ENCODE results near the gene PADI6.

PADI6 gene

GRCh38 chr1:17381161-17381560 is 9.2 kb downstream of the PADI6 start:
- Histone ChIP-seq H3K79me2 (ENCODE audit: low read length) (no peaks in the 10 kb centered on the region), H2AFZ (ENCODE audit: low read depth, low read length) (no peak overlapping the region), H3K4me1 (ENCODE audit: low read length) (no peaks in the 10 kb centered on the region), H4K20me1 (ENCODE audit: insufficient read depth, low read length) (no peaks in the 10 kb centered on the region), H3K4me2 (ENCODE audit: low read length) (no peak overlapping the region), H3K9ac (ENCODE audit: low read length) (no peak overlapping the region), H3K27me3 (ENCODE audit: low read depth, low read length) (0 out of 2 replicates have a peak, but pooled peaks cover 4% of the 10 kb centered on the region), H3K27ac (ENCODE audit: low read length) (no peak overlapping the region), H3K4me3 (ENCODE audit: low read length) (no peak overlapping the region), H3K9me3 (ENCODE audit: insufficient read depth, low read length) (no peaks in the 10 kb centered on the region), H3K36me3 (replicated peaks; ENCODE audit: low read depth, low read length) (no peaks in the 10 kb centered on the region)
- TF ChIP-seq EZH2phosphoT487 (IDR thresholded peaks at IDR 0.05; ENCODE audit: low read depth) (no peak), CTCF (IDR thresholded peaks at IDR 0.05; ENCODE audit: low read depth, low read length) (no peak)

- Histone ChIP-seq H3K27ac (ENCODE audit: low read length) (no peak overlapping the region), H3K36me3 (replicated peaks; ENCODE audit: low read depth, low read length) (no peaks in the 10 kb centered on the region), H3K79me2 (ENCODE audit: low read length) (no peaks in the 10 kb centered on the region), H3K4me3 (ENCODE audit: low read length) (no peak overlapping the region), H4K20me1 (ENCODE audit: insufficient read depth, low read length) (no peaks in the 10 kb centered on the region), H2AFZ (ENCODE audit: low read depth, low read length) (no peak overlapping the region), H3K9ac (ENCODE audit: low read length) (no peak overlapping the region), H3K4me2 (ENCODE audit: low read length) (no peak overlapping the region), H3K27me3 (ENCODE audit: low read depth, low read length) (peaks cover 4% of the 10 kb centered on the region; the same call in 1 of the 2 replicates), H3K4me1 (ENCODE audit: low read length) (no peaks in the 10 kb centered on the region), H3K9me3 (ENCODE audit: insufficient read depth, low read length) (no peaks in the 10 kb centered on the region)
- TF ChIP-seq CTCF (IDR thresholded peaks at IDR 0.05; ENCODE audit: low read depth, low read length) (no peak), EZH2phosphoT487 (IDR thresholded peaks at IDR 0.05; ENCODE audit: low read depth) (no peak)
These were observed 20.3 kb downstream of the PADI6 start for GRCh38 chr1:17392199-17392740.

GRCh38 chr1:17393230-17393629 is 21.2 kb downstream of the PADI6 start:
- peaks cover 6% of the 10 kb centered on the region; the same call in 1 of the 2 replicates for H3K27me3 ChIP-seq (ENCODE audit: low read depth, low read length)
- H3K4me2 ChIP-seq (ENCODE audit: low read length), result no peak overlapping the region
- no peak overlapping the region for H3K27ac ChIP-seq (ENCODE audit: low read length)
- H3K9me3 ChIP-seq (ENCODE audit: insufficient read depth, low read length), result no peaks in the 10 kb centered on the region
- H3K4me3 ChIP-seq (ENCODE audit: low read length), result no peak overlapping the region
- no peaks in the 10 kb centered on the region for H4K20me1 ChIP-seq (ENCODE audit: insufficient read depth, low read length)
- no peak for TF ChIP-seq EZH2phosphoT487 (IDR thresholded peaks at IDR 0.05; ENCODE audit: low read depth)
- TF ChIP-seq CTCF (IDR thresholded peaks at IDR 0.05; ENCODE audit: low read depth, low read length), result no peak
- H3K79me2 ChIP-seq (ENCODE audit: low read length), result no peaks in the 10 kb centered on the region
- no peak overlapping the region for H3K9ac ChIP-seq (ENCODE audit: low read length)
- H3K36me3 ChIP-seq (replicated peaks; ENCODE audit: low read depth, low read length), result no peaks in the 10 kb centered on the region
- no peaks in the 10 kb centered on the region for H3K4me1 ChIP-seq (ENCODE audit: low read length)
- H2AFZ ChIP-seq (ENCODE audit: low read depth, low read length), result no peak overlapping the region

- Histone ChIP-seq H3K36me3 (replicated peaks; ENCODE audit: low read depth, low read length) (no peaks in the 10 kb centered on the region), H3K4me3 (ENCODE audit: low read length) (no peak overlapping the region), H3K4me1 (ENCODE audit: low read length) (no peaks in the 10 kb centered on the region), H3K79me2 (ENCODE audit: low read length) (no peaks in the 10 kb centered on the region), H3K27ac (ENCODE audit: low read length) (no peak overlapping the region), H2AFZ (ENCODE audit: low read depth, low read length) (no peak overlapping the region), H4K20me1 (ENCODE audit: insufficient read depth, low read length) (no peaks in the 10 kb centered on the region), H3K27me3 (ENCODE audit: low read depth, low read length) (0 out of 2 replicates have a peak, but pooled peaks cover 2% of the 10 kb centered on the region), H3K9me3 (ENCODE audit: insufficient read depth, low read length) (no peaks in the 10 kb centered on the region), H3K9ac (ENCODE audit: low read length) (no peak overlapping the region), H3K4me2 (ENCODE audit: low read length) (no peak overlapping the region)
- TF ChIP-seq EZH2phosphoT487 (IDR thresholded peaks at IDR 0.05; ENCODE audit: low read depth) (no peak), CTCF (IDR thresholded peaks at IDR 0.05; ENCODE audit: low read depth, low read length) (no peak)
These were observed 26.1 kb downstream of the PADI6 start for GRCh38 chr1:17397910-17398695.

Measured in OCI-LY3 (cell line).